Activated CD4-positive, alpha-beta T cell treated with anti-CD3 and anti-CD28 coated beads, Interleukin-2, amount 10 ng/mL, durations not matched to agents 7 days and 5 days (primary cell): ENCODE results near the gene SLC2A4RG. TPM values are rescaled to one million over a fixed set of nuclear protein-coding genes. Genes with fewer than 3 reads are reported as not detected.

ENCODE experiments used
- CTCF ChIA-PET: fragments of 350-600 bp; sonication (Branson Sonifier 250); formaldehyde crosslinking; loops from one replicate; lab custom pipeline; 2021; ENCODE audit warnings: antibody characterized with exemption; lab: Charles Lee
- POLR2A ChIA-PET: fragments of 350-600 bp; sonication (Branson Sonifier 250); formaldehyde crosslinking; loops from one replicate; lab custom pipeline; 2021; ENCODE audit warnings: antibody characterized with exemption; lab: Charles Lee
- DNase-seq: peaks from one replicate; pipeline ENCODE4 v3.0.0-alpha.2; 2020
- H3K27ac Mint-ChIP-seq: one replicate; pipeline ENCODE4 v1.8.0; 2021; ENCODE audit warnings: mild to moderate bottlenecking, moderate library complexity, mixed read lengths
- H3K27me3 Mint-ChIP-seq: one replicate; pipeline ENCODE4 v1.8.0; 2021; ENCODE audit warnings: mixed read lengths
- H3K36me3 Mint-ChIP-seq: one replicate; pipeline ENCODE4 v1.8.0; 2021; ENCODE audit warnings: low read depth, mixed read lengths
- H3K4me1 Mint-ChIP-seq: one replicate; pipeline ENCODE4 v1.8.0; 2021; ENCODE audit warnings: mixed read lengths
- H3K4me3 Mint-ChIP-seq: one replicate; pipeline ENCODE4 v1.8.0; 2021; ENCODE audit warnings: mild to moderate bottlenecking, moderate library complexity, mixed read lengths
- H3K9me3 Mint-ChIP-seq: one replicate; pipeline ENCODE4 v1.8.0; 2021; ENCODE audit warnings: mixed read lengths
- total RNA-seq, 2 experiments: library from RNA; stranded (reverse); gene quantifications; one replicate each; pipeline ENCODE4 v1.2.3, GENCODE V29; 2021

Gene SLC2A4RG
- total RNA-seq, 2 experiments from 2014 or later = 105 to 129 TPM

DNA sequence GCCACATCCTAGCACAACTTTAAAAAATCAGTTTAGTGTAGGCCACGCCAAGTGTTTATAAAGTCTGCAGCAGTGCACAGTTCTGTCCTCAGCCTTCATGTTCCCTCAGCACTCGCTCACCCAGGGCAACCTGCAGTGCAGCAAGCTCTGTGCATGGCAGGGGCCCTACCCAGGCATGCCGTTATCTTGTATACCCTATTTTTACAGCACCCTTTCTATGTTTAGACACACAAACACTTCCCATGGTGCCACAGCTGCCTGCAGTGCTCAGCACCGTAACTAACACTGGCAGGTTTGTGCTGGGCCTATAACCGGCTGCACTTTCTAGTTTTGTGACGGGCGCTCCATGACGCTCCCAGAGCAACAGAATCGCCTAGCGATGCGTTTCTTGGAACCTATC lies 47.7 kb downstream of the SLC2A4RG start:
- no peaks in the 10 kb centered on the region for H3K9me3 Mint-ChIP-seq
- no peak overlapping the region for H3K4me3 Mint-ChIP-seq
- CTCF ChIA-PET = interaction anchor here (1.2 to 2.8 kb wide), 5 partner anchors 8 to 80 kb away, joined by 3 to 17 read pairs (median 9); partner anchors contain the start of genes ARFRP1 and ZGPAT
- no peak overlapping the region for H3K27ac Mint-ChIP-seq
- H3K4me1 Mint-ChIP-seq = peaks cover 13% of the 10 kb centered on the region
- POLR2A ChIA-PET = no interaction called here
- DNase-seq = no peak
- no peaks in the 10 kb centered on the region for H3K27me3 Mint-ChIP-seq
- H3K36me3 Mint-ChIP-seq = no peaks in the 10 kb centered on the region

DNA sequence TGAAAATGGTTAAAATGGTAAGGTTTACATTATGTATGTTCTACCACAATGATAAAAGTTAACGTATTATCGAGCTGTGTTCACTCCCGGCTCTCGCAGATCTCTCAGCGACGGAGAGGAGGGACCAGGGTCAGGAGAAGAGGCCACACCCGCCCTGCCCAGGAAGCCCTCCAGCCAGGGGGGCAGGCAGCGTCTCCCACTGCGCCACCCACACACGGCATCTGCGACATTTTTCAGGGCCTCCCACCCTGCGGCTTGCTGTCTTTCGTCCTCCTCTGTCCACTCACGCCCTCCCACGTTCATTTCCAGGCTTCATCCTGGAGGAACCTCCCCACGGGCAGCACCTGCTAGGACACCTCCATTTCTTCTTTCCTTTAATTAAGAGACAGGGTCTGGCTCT lies 48.2 kb downstream of the SLC2A4RG start:
- POLR2A ChIA-PET = no interaction called here
- H3K27me3 Mint-ChIP-seq = no peaks in the 10 kb centered on the region
- H3K9me3 Mint-ChIP-seq = no peaks in the 10 kb centered on the region
- no peak for DNase-seq
- CTCF ChIA-PET = interaction anchor here (2.1 to 2.8 kb wide), 3 partner anchors 7 to 80 kb away, joined by 9 to 17 read pairs (median 9); partner anchors contain the start of genes ARFRP1 and ZGPAT
- no peaks in the 10 kb centered on the region for H3K36me3 Mint-ChIP-seq
- no peak overlapping the region for H3K27ac Mint-ChIP-seq
- H3K4me3 Mint-ChIP-seq = no peak overlapping the region
- H3K4me1 Mint-ChIP-seq = peaks cover 9% of the 10 kb centered on the region

DNA sequence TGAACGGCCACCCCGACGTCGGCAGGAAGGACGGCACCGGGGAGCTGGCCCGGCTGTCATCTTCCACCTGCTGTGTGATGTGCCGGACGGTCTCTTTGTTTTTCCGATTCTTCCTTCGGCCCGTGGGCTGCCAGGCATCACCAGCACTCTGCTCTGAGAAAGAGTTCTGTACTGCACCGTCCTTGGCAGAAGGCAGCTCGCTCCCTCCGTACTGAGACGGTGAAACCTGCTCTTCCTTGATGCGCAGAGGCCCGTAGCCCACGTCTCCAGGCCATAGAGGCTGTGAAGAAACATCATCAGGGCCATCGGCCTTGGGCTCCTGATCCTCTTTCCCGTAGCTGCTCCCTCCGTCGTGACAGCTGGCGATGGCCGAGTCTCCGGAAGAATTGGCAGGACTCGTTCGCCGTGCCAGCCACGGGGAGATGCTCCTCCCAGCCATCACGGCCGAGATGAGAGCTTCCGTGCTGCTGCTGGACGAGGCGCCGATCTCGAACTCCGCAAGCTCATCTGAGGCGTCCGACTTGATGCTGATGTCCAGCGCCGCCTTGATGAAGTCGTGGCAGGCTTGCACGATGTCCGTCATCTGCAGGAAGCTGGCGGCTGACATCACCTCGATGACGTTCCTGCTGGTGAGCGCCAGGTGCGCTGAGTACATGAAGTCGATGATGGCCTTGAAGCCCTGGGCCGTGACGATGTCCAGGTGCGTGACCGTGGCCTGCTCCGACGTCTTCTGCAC lies 50.4 kb downstream of the SLC2A4RG start:
- no peak overlapping the region for H3K27ac Mint-ChIP-seq
- H3K9me3 Mint-ChIP-seq = no peaks in the 10 kb centered on the region
- DNase-seq = no peak
- no peak overlapping the region for H3K4me3 Mint-ChIP-seq
- POLR2A ChIA-PET = interaction anchor here (0.6 kb wide), 1 partner anchor 16 kb away, joined by 4 read pairs; no protein-coding TSS in a partner anchor
- no peaks in the 10 kb centered on the region for H3K36me3 Mint-ChIP-seq
- CTCF ChIA-PET = interaction anchor here (0.6 to 0.9 kb wide), 3 partner anchors 10 to 248 kb away, joined by 3 to 4 read pairs (median 3); no protein-coding TSS in a partner anchor
- H3K4me1 Mint-ChIP-seq = peaks cover 9% of the 10 kb centered on the region
- H3K27me3 Mint-ChIP-seq = peaks cover 4% of the 10 kb centered on the region

DNA sequence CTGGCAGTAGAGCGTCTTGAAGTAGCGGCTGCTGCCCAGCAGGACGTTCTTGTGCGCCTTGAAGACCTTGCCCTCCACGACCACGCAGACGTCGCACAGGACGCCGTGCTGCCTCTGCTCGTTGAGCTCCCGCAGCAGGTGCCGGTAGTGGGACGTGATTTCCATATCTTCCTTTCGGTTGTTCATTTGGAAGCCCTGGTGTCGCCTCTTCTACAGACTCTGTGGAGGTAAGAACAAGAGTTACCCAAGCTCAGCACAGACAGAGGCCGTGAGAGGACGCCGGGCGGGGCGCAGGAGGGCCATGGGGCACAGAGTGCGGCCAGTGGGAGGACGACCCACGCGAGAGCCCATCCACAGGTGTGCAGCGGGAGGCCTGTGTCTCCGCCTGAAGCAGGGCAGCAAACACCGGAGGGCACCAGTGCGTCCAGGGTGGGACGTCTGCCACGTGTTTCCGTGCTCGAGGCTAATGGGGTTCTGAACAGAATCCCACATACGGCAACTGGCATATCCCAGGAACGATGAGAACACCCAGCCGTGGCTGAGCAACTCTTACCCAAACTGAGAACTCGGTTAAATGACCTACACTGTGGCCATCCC lies 51.1 kb downstream of the SLC2A4RG start:
- H3K9me3 Mint-ChIP-seq = no peaks in the 10 kb centered on the region
- H3K27ac Mint-ChIP-seq = no peak overlapping the region
- DNase-seq = no peak
- peaks cover 7% of the 10 kb centered on the region for H3K27me3 Mint-ChIP-seq
- H3K4me1 Mint-ChIP-seq = peaks cover 9% of the 10 kb centered on the region
- no peak overlapping the region for H3K4me3 Mint-ChIP-seq
- CTCF ChIA-PET = interaction anchor here (0.7 to 1.5 kb wide), 3 partner anchors 10 to 253 kb away, joined by 3 to 4 read pairs (median 4); no protein-coding TSS in a partner anchor
- POLR2A ChIA-PET = interaction anchor here (0.6 kb wide), 1 partner anchor 16 kb away, joined by 4 read pairs; no protein-coding TSS in a partner anchor
- no peaks in the 10 kb centered on the region for H3K36me3 Mint-ChIP-seq

DNA sequence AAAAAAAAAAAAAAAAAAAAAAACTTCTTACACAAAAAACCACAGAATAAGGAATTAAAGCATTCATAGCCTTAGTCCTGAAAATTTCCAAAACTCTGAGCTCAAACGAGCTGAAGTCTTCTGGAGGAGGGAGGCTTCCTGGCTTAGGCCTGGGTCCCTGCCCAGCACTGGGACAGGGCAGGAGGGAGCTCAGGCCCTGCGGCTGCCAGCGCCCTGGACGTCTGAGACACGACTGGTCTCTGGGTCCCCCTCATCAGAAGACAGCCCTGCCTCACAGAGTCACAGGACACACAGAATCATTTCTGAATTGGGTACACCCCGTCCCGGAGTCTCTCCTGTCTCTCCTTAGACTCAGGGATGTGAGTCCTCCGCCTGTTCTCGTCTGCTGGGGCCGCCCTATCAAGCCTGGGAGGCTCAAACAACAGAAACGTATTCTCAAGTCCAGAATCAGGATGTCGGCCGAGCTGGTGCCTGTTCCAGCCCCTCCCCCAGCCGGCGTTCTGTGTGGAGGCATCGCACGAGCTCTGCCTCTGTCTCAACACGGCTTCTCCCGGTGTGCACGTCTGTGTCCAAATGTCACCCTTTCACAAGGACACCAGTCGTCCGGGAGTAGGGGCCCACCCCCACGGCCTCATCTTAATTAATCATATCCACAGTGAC lies 52.1 kb downstream of the SLC2A4RG start:
- Mint-ChIP-seq H3K27me3 (peaks cover 7% of the 10 kb centered on the region), H3K36me3 (no peaks in the 10 kb centered on the region), H3K9me3 (no peaks in the 10 kb centered on the region), H3K27ac (no peak overlapping the region), H3K4me1 (peaks cover 3% of the 10 kb centered on the region), H3K4me3 (no peak overlapping the region)
- POLR2A ChIA-PET = interaction anchor here (0.6 kb wide), 1 partner anchor 329 kb away, joined by 4 read pairs; no protein-coding TSS in a partner anchor
- DNase-seq = no peak
- CTCF ChIA-PET = interaction anchor here (0.6 to 1.5 kb wide), 3 partner anchors 84 to 329 kb away, joined by 4 to 5 read pairs (median 4); partner anchors contain the start of genes ARFRP1 and ZGPAT

DNA sequence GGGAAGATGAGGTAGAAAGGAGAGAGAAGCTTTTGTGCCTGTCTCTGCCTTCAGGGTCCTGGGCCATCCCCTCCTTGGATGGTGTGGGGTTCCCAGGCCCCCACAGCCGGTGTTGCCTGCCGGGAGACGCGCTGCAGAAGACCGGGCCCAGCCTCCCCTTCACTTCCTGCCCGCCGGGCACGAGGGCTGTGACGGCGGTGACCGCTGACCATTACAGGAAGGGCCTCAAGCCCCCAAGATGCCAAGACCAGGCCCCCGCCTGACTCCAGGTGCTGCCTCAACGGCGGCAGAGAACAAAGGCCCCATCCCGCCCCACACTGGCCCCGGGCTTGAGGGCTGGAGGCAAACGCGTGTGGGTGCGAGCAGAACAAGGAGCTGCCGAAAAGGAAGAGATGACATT lies 53.3 kb downstream of the SLC2A4RG start:
- H3K36me3 Mint-ChIP-seq = no peaks in the 10 kb centered on the region
- H3K4me3 Mint-ChIP-seq = no peak overlapping the region
- no peak for DNase-seq
- ChIA-PET POLR2A (no interaction called here), CTCF (no interaction called here)
- peaks cover 7% of the 10 kb centered on the region for H3K27me3 Mint-ChIP-seq
- H3K9me3 Mint-ChIP-seq = no peaks in the 10 kb centered on the region
- no peak overlapping the region for H3K27ac Mint-ChIP-seq
- H3K4me1 Mint-ChIP-seq = peaks cover 3% of the 10 kb centered on the region

Other genes starting within 250 kb of the SLC2A4RG start
- under 1 TPM; 0.12 to 0.17 TPM for gene EEF1A2, start 240.7 kb upstream of the SLC2A4RG start, total RNA-seq
- gene PPDPF, start 219.0 kb upstream of the SLC2A4RG start, total RNA-seq = 100 to 1,000 TPM; 167 to 193 TPM
- under 1 TPM; 0.71 to 0.74 TPM for gene PTK6, start 202.4 kb upstream of the SLC2A4RG start, total RNA-seq
- not detected for gene SRMS, start 192.0 kb upstream of the SLC2A4RG start, total RNA-seq
- gene FNDC11, start 185.6 kb upstream of the SLC2A4RG start, total RNA-seq = under 1 TPM; 0.15 to 0.57 TPM
- 100 to 1,000 TPM in 1 of 2 experiments, 10 to 100 TPM in 1; 95.5 to 107 TPM for gene HELZ2, start 165.5 kb upstream of the SLC2A4RG start, total RNA-seq
- gene GMEB2, start 112.7 kb upstream of the SLC2A4RG start, total RNA-seq = 10 to 100 TPM; 20.0 to 20.5 TPM
- 10 to 100 TPM; 49.4 to 54.4 TPM for gene STMN3, start 86.4 kb upstream of the SLC2A4RG start, total RNA-seq
- 10 to 100 TPM; 53.3 to 58.9 TPM for gene RTEL1, start 81.5 kb upstream of the SLC2A4RG start, total RNA-seq
- gene TNFRSF6B, start 43.1 kb upstream of the SLC2A4RG start, total RNA-seq = 1 to 10 TPM in 1 of 2 experiments, not detected in 1; 1.0 TPM
- 10 to 100 TPM; 52.7 to 64.5 TPM for gene ARFRP1, start 31.8 kb upstream of the SLC2A4RG start, total RNA-seq
- gene ZGPAT, start 31.7 kb upstream of the SLC2A4RG start, total RNA-seq = 10 to 100 TPM; 37.3 to 43.3 TPM
- 100 to 1,000 TPM; 253 to 302 TPM for gene LIME1, start 3.1 kb upstream of the SLC2A4RG start, total RNA-seq
- gene ZBTB46, start 91.5 kb downstream of the SLC2A4RG start, total RNA-seq = not detected
- gene ABHD16B, start 121.7 kb downstream of the SLC2A4RG start, total RNA-seq = not detected
- gene TPD52L2, start 125.5 kb downstream of the SLC2A4RG start, total RNA-seq = 10 to 100 TPM; 39.6 to 41.6 TPM
- gene DNAJC5, start 155.3 kb downstream of the SLC2A4RG start, total RNA-seq = 10 to 100 TPM; 54.0 to 58.7 TPM
- 10 to 100 TPM; 37.8 to 41.0 TPM for gene UCKL1, start 216.6 kb downstream of the SLC2A4RG start, total RNA-seq
- gene ZNF512B, start 230.2 kb downstream of the SLC2A4RG start, total RNA-seq = 10 to 100 TPM; 19.3 to 21.4 TPM
- 10 to 100 TPM; 16.3 to 17.2 TPM for gene SAMD10, start 239.9 kb downstream of the SLC2A4RG start, total RNA-seq
- gene PRPF6, start 241.4 kb downstream of the SLC2A4RG start, total RNA-seq = 10 to 100 TPM; 67.1 to 70.8 TPM